HK-2 (cell line): ENCODE results near the gene TBC1D24.

Source experiments
- DNase-seq: peaks from one replicate; pipeline ENCODE4 v3.0.0-alpha.2; 2018; ENCODE audit not compliant: unreplicated experiment

Gene TBC1D24

GRCh38 chr16:2450535-2450934 is 24.4 kb upstream of the TBC1D24 start:
- DNase-seq, result no peak

- DNase-seq, result no peak
These were observed 23.9 kb upstream of the TBC1D24 start for GRCh38 chr16:2450975-2451381.

- DNase-seq, result no peak
These were observed 23.0 kb upstream of the TBC1D24 start for GRCh38 chr16:2451851-2452320.

GRCh38 chr16:2452650-2453049 is 22.3 kb upstream of the TBC1D24 start:
- DNase-seq, result no peak

GRCh38 chr16:2455081-2455845 is 19.7 kb upstream of the TBC1D24 start:
- DNase-seq, result no peak

- no peak for DNase-seq
These were observed 18.3 kb upstream of the TBC1D24 start for GRCh38 chr16:2456551-2457153.

GRCh38 chr16:2457267-2457666 is 17.7 kb upstream of the TBC1D24 start:
- no peak for DNase-seq

GRCh38 chr16:2457946-2458345 is 17.0 kb upstream of the TBC1D24 start:
- no peak for DNase-seq

GRCh38 chr16:2458887-2459646 is 15.9 kb upstream of the TBC1D24 start:
- no peak for DNase-seq

- peak; percentile 90 for DNase-seq
These were observed 15.1 kb upstream of the TBC1D24 start, which contains the start of gene TEDC2 for GRCh38 chr16:2459647-2460390. TEDC2 (plus strand) TSS chr16:2460109; CDS start chr16:2460145, 36 bp downstream.

GRCh38 chr16:2460391-2460713 is 14.6 kb upstream of the TBC1D24 start:
- no peak for DNase-seq

GRCh38 chr16:2460916-2461315 is 14.0 kb upstream of the TBC1D24 start:
- no peak for DNase-seq

GRCh38 chr16:2462031-2462866 is 12.7 kb upstream of the TBC1D24 start:
- DNase-seq, result no peak

GRCh38 chr16:2464333-2464732 is 10.6 kb upstream of the TBC1D24 start:
- no peak for DNase-seq

- DNase-seq, result no peak
These were observed 9.1 kb upstream of the TBC1D24 start for GRCh38 chr16:2465653-2466415.

GRCh38 chr16:2466667-2467527 is 8.0 kb upstream of the TBC1D24 start:
- DNase-seq, result no peak

- no peak for DNase-seq
These were observed 7.2 kb upstream of the TBC1D24 start for GRCh38 chr16:2467528-2468232.

GRCh38 chr16:2468233-2468724 is 6.6 kb upstream of the TBC1D24 start:
- DNase-seq, result no peak
